A673 (cell line): Measurements from ENCODE around the gene PCED1B. TPM values are rescaled to one million over a fixed set of nuclear protein-coding genes. Genes with fewer than 3 reads are reported as not detected.

Source experiments
- BruUV-seq: library from RNA; stranded (reverse); fragments of 400-500 nt; replicated peaks from 2 replicates; lab custom pipeline; 2021; lab: Mats Ljungman, UMichigan
- CTCF ChIA-PET: fragments of 300-600 bp; sonication (Branson Sonifier 250); formaldehyde crosslinking; loops from one replicate; lab custom pipeline; 2022; ENCODE audit warnings: antibody characterized with exemption; lab: Charles Lee
- POLR2A ChIA-PET: fragments of 300-600 bp; sonication (Branson Sonifier 250); formaldehyde crosslinking; loops from one replicate; lab custom pipeline; 2022; ENCODE audit warnings: antibody characterized with exemption; ENCODE audit not compliant: low non-redundant PET; lab: Charles Lee
- DNase-seq: peaks from one replicate; pipeline ENCODE4 v3.0.0-alpha.2; 2015; ENCODE audit warnings: low spot score
- H3K27ac ChIP-seq: fragments of 200-600 bp; sonication (generic); 2 replicates; pipeline ENCODE4 v1.5.1; 2016; ENCODE audit warnings: mixed run types, low read depth, mild to moderate bottlenecking, mixed read lengths, antibody characterized with exemption, low read length; ENCODE audit not compliant: poor library complexity, severe bottlenecking
- H3K27me3 ChIP-seq: fragments of 200-600 bp; sonication (generic); replicated peaks from 2 replicates; pipeline ENCODE4 v1.6.1; 2017; ENCODE audit warnings: mixed run types, low read depth, mild to moderate bottlenecking, mixed read lengths, antibody characterized with exemption, low read length; ENCODE audit not compliant: insufficient read depth, poor library complexity
- H3K36me3 ChIP-seq: fragments of 200-600 bp; sonication (generic); 2 replicates; pipeline ENCODE4 v1.6.1; 2016; ENCODE audit warnings: mixed run types, mild to moderate bottlenecking, mixed read lengths, antibody characterized with exemption, low read length; ENCODE audit not compliant: insufficient read depth, poor library complexity, severe bottlenecking
- H3K4me1 ChIP-seq: fragments of 200-600 bp; sonication (generic); 2 replicates; pipeline ENCODE4 v1.6.1; 2017; ENCODE audit warnings: mixed run types, mild to moderate bottlenecking, mixed read lengths, antibody characterized with exemption, low read length; ENCODE audit not compliant: insufficient read depth, poor library complexity, severe bottlenecking
- H3K4me3 ChIP-seq: fragments of 200-600 bp; sonication (generic); 2 replicates; pipeline ENCODE4 v1.5.1; 2016; ENCODE audit warnings: low read depth, mixed run types, mild to moderate bottlenecking, mixed read lengths, low read length; ENCODE audit not compliant: poor library complexity, severe bottlenecking
- H3K9me3 ChIP-seq: fragments of 200-600 bp; sonication (generic); 2 replicates; pipeline ENCODE4 v1.6.1; 2016; ENCODE audit warnings: mixed run types, low read depth, mild to moderate bottlenecking, mixed read lengths, antibody characterized with exemption, low read length; ENCODE audit not compliant: poor library complexity, severe bottlenecking
- CTCF ChIP-seq: fragments of 300-800, 200-600 bp; sonication (generic); conservative IDR thresholded peaks from 2 replicates; pipeline ENCODE4 v1.5.1; 2017; ENCODE audit warnings: low read depth, mild to moderate bottlenecking, antibody characterized with exemption, low read length, moderate library complexity, mixed read lengths
- EZH2 ChIP-seq: fragments of 200-600 bp; sonication (generic); IDR thresholded peaks from 2 replicates; pipeline ENCODE4 v1.6.1; 2017; ENCODE audit warnings: borderline replicate concordance, low read depth, mild to moderate bottlenecking, mixed read lengths, antibody characterized with exemption, low read length; ENCODE audit not compliant: poor library complexity, severe bottlenecking
- intact Hi-C: fragments of 100-400 bp; cut with micrococcal nuclease; formaldehyde crosslinking; loops from one replicate; pipeline ENCODE4 v1.10.0; 2022; ENCODE audit not compliant: unreplicated experiment
- total RNA-seq: library from RNA; stranded (reverse); gene quantifications from 2 replicates; pipeline ENCODE4 v1.2.3, GENCODE V29; 2021

The PCED1B gene
- total RNA-seq, 1 experiment from 2014 or later = 3.1 TPM

GRCh38 chr12:47141459-47141858 is 62.0 kb downstream of the PCED1B start:
- Histone ChIP-seq H3K9me3 (no peaks in the 10 kb centered on the region), H3K4me3 (no peak overlapping the region), H3K27me3 (no peaks in the 10 kb centered on the region), H3K27ac (no peak overlapping the region), H3K4me1 (no peaks in the 10 kb centered on the region), H3K36me3 (no peaks in the 10 kb centered on the region)
- intact Hi-C loops = no loop called here
- no peak for DNase-seq
- POLR2A ChIA-PET = no interaction called here
- no TSS peak for BruUV-seq
- CTCF ChIA-PET = no interaction called here
- TF ChIP-seq EZH2 (no peak), CTCF (no peak)

GRCh38 chr12:47144769-47145168 is 65.3 kb downstream of the PCED1B start:
- intact Hi-C loops = no loop called here
- H3K27ac ChIP-seq = no peak overlapping the region
- CTCF ChIA-PET = no interaction called here
- TF ChIP-seq CTCF = no peak
- TF ChIP-seq EZH2 = no peak
- no peaks in the 10 kb centered on the region for H3K4me1 ChIP-seq
- POLR2A ChIA-PET = no interaction called here
- no TSS peak for BruUV-seq
- no peaks in the 10 kb centered on the region for H3K27me3 ChIP-seq
- no peaks in the 10 kb centered on the region for H3K9me3 ChIP-seq
- DNase-seq = no peak
- H3K4me3 ChIP-seq = no peak overlapping the region
- H3K36me3 ChIP-seq = no peaks in the 10 kb centered on the region

GRCh38 chr12:47145188-47145587 is 65.8 kb downstream of the PCED1B start:
- Histone ChIP-seq H3K27me3 (no peaks in the 10 kb centered on the region), H3K9me3 (no peaks in the 10 kb centered on the region), H3K27ac (no peak overlapping the region), H3K4me1 (no peaks in the 10 kb centered on the region), H3K4me3 (no peak overlapping the region), H3K36me3 (no peaks in the 10 kb centered on the region)
- no TSS peak for BruUV-seq
- no peak for TF ChIP-seq EZH2
- TF ChIP-seq CTCF = no peak
- no peak for DNase-seq
- intact Hi-C loops = no loop called here
- POLR2A ChIA-PET = no interaction called here
- CTCF ChIA-PET = no interaction called here
